ENCODE data around the gene PLEKHF1.

PLEKHF1 gene

DNA sequence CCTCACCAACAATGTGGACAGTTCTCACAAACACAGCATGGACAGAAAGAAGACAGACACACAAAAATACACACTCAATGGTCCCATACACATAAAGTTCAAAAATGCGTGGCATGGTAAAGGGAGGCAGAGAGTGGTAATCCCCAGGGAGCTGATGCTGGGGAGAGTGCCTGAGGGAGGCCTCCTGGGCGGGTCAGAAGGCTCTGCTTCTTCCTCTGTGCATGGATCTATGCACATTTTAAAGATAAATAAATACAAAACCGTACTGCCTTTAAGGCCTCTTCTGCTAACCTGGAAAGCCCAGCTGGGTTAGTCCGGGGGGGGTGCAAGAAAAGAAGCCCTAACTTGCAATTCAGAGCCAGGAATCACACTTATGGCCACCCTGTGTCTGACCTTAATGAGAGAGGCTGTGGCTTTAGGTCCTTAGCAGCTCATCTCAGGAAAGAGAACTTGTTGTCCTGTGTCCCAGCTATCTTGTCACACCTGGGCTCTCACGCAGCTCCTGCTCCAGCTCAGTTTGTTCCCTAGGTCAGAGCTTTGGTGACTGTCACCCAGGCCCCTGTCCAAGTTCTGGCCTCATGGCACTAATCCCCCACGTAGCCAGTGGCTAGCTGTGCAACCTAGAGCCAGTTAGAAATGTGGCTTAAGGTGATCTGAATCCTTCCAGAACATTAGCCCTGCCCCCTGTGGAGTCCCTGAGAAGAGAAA is 30.7 kb upstream of the PLEKHF1 start:
- no peak for DNase-seq (ENCODE audit: low read depth)

- DNase-seq (ENCODE audit: low read depth), result no peak
Measured at GRCh38 chr19:29635963-29636362, 29.3 kb upstream of the PLEKHF1 start.

- no peak for DNase-seq (ENCODE audit: low read depth)
Measured at GRCh38 chr19:29636553-29637360, 28.5 kb upstream of the PLEKHF1 start.

DNA sequence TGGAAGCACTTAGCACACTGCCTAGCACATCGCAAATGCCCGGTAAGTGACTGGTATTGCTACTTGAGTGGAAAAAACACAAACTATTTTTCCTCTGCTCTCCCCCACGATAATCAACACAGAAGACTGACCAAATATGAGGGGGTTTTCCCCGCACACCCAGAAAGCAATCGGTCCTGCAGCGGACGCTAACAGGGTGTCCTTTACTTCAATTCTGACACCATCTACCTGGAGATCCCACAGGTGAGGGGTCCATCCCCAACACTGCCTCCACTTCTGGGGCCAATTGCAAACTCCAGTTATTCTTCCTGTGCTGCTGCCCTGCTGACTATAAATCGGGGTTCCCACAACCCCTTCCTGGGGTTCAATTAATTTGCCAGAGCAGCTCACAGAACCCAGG is 26.2 kb upstream of the PLEKHF1 start:
- no peak for DNase-seq (ENCODE audit: low read depth)

GRCh38 chr19:29640231-29640630 is 25.0 kb upstream of the PLEKHF1 start:
- no peak for DNase-seq (ENCODE audit: low read depth)

GRCh38 chr19:29641597-29641996 is 23.7 kb upstream of the PLEKHF1 start:
- no peak for DNase-seq (ENCODE audit: low read depth)

GRCh38 chr19:29643361-29643935 is 21.8 kb upstream of the PLEKHF1 start:
- DNase-seq (ENCODE audit: low read depth), result no peak

DNA sequence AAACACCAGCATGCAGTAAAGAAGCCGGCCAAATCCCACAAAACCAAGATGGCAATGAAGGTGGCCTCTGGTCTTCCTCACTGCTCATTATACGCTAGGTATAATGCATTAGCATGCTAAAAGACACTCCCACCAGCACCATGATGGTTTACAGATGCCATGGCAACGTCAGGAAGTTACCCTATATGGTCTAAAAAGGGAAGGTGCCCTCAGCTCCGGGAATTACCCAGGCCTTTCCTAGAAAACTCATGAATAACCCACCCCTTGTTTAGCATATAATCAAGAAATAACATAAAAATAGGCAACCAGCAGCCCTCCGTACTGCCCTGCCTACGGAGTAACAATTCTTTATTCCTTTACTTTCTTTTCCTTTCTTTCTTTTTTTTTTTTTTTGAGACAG is 21.1 kb upstream of the PLEKHF1 start:
- no peak for DNase-seq (ENCODE audit: low read depth)

- no peak for DNase-seq (ENCODE audit: low read depth)
Measured at GRCh38 chr19:29645491-29645867, 19.8 kb upstream of the PLEKHF1 start.

DNA sequence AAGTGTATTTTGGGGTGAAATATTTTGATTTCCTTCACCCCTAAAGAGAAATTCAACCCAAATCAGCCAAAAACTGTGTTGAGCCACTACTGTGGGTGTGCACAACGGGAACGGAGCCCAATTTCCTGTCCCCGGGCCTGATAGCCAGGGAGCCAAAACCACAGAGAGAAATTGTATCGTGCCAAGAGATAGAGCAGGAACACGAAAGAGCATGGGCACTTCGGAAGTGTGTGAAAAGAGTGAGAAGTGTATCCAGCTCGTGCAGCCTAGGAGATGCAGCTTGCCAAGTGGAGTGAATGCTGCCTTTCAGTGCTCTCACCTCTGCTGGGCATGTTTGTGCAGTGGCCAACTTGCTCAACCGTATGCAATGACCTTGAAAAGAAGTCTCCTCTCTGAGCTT is 19.4 kb upstream of the PLEKHF1 start:
- no peak for DNase-seq (ENCODE audit: low read depth)

DNA sequence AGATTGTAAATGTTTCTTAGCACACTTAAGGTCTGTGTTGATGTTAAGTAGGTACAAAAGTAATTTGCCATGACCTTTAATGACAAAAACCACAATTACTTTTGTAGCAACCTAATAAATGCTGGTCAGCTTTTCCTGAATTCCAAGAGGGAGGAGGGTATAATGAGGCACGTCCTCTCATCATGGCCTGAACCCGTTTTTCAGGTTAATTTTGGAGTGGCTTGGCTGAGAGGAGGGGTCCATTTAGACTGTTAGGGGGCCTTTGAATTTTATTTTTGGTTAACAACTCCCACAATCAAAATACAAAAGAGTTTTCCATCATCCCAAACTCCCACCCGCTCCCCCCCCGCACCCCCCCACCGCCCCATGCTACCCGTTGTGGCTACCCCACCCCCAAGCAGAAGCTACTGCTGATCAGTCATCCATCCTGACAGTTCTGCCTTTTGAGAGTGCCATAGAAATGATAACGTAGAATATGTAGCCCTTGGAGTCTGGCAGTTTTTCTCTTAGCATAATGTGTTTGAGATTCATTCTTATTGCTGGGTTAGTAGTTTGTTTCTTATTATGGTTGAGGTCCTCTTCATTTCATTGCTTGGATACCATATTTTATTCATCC is 14.4 kb upstream of the PLEKHF1 start:
- DNase-seq (ENCODE audit: low read depth), result no peak

GRCh38 chr19:29651622-29652394 is 13.5 kb upstream of the PLEKHF1 start:
- DNase-seq (ENCODE audit: low read depth), result no peak

DNA sequence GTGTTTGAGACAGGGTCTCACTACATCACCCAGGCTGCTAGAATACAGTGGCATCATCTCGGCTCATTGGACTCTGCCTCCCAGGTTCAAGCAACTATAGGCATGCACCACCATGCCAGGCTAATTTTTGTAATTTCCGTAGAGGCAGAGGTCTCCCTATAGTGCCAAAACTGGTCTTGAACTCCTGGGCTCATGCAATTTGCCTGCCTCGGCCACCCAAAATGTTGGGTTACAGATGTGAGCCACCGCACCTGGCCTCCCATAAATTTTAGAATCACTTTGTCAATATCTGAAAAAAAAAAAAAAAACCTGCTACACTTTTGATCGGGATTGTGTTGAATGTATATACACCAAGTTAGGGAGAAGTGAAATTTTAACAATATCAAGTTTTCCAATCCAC is 11.9 kb upstream of the PLEKHF1 start:
- no peak for DNase-seq (ENCODE audit: low read depth)

- DNase-seq (ENCODE audit: low read depth), result no peak
Measured at GRCh38 chr19:29655648-29656335, 9.5 kb upstream of the PLEKHF1 start.

GRCh38 chr19:29658221-29658991 is 6.9 kb upstream of the PLEKHF1 start:
- no peak for DNase-seq (ENCODE audit: low read depth)

DNA sequence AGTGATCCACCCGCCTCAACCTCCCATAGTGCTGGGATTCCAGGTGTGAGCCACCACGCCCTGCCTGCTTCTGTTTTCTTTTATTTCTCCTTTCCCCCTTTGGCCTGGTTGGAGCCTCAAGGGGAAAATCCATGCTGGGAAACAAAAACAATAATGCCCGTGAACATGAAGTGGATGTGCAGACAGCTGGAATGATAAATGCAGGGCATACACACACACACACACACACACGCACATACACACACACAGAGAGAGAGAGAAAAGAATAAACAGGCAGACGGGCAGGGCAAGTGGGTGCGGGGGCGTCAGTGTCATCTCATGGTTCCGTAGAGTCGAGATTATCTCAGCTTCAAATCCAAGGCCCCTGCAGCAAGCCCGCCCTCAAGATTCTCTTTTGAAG is 4.4 kb upstream of the PLEKHF1 start:
- no peak for DNase-seq (ENCODE audit: low read depth)

- DNase-seq (ENCODE audit: low read depth), result no peak
Measured at GRCh38 chr19:29662278-29662603, 3.0 kb upstream of the PLEKHF1 start.

DNA sequence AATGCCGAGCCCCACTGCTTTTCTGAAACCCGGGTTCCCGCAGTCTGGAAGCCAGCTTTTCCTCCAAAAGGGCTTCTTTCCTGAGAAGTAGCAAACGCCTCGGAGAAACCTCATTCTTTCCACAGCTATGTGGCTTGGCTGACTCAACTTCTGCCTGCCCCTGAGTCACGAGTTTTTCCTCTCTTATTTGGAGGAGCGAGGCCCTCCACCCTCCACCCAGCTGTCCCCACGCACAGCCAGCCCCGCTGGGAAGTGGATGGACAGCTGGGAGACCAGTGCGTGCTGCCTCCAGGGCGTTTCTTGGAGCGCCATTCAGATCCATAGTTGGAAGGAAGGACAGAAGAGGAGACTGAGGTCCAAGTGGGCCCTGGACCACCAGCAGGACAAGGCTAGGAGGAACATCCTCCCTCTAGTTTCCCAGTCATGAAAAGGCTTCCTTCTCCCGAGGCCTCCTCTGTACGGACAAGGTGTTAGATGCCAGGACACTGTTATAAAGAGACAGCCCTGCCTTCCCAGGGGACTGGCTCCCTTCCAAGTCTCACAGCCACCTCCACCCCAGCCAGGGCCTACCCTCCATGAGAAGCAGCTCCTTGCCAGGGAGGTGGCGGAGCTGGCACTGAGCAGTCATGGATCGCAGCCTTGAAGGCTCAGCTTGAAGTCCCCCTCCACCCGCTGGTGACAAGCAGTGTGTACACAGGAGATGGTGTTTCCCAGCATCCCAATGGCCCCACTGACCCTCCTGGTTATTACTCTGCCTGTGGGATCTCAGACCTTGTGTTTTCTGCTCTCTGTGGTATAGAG is 2.5 kb upstream of the PLEKHF1 start:
- no peak for DNase-seq (ENCODE audit: low read depth)

DNA sequence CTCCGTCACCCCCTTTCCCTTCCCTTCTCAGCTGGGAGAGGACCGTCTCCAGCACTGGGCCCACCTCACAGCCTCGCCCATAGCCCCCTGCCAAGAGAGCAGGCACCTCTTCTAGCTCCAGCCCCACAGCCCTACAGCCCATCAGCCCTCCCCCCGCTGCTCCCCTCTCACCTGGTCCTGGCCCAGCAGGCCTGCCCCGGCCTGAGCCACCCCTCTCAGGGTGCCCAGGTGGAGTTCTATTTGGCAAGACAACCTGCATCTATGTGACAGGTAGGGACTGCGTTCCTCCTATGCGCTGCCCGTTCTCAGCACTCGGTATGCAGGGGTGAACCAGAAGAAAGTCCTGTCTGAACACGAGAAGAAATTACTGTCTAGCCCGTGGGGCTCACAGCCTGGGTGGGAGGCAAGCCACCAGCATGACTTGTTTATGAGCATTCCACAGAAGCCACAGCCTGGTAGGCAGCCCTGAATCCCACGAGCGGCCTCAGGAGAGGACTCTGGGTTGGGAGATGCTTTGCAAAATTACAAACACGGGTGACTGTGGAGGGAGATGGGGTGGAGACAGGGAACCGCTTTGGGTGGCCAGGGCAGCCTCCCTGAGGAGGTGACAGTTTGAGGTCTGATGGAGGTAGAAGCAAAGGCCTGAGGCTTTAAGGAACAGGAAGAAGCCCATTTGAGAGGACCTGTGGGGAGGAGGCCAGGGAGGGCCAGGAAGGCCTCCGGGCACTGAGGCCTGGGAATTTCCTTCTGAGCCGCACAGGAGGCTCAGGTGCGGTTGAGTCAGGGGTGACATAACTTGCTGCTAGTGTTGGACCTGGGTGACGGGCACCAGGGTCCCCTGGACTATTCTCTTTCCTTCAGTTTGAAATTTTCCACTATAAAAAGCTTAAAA is 1.2 kb upstream of the PLEKHF1 start:
- no peak for DNase-seq (ENCODE audit: low read depth)

Measured in HS-27A (cell line).